ENCODE results near the gene ADARB2.
"Not testable (repeated sequence)": the region's sequence is repeated elsewhere in the genome, so short reads cannot be mapped to it uniquely, and the experiment has no call there.

Gene ADARB2

GRCh38 chr10:1414893-1415292 is 322.4 kb downstream of the ADARB2 start:
- no peak for DNase-seq

- DNase-seq = not testable (repeated sequence)
These were observed 323.0 kb downstream of the ADARB2 start for GRCh38 chr10:1414346-1414745.

DNA sequence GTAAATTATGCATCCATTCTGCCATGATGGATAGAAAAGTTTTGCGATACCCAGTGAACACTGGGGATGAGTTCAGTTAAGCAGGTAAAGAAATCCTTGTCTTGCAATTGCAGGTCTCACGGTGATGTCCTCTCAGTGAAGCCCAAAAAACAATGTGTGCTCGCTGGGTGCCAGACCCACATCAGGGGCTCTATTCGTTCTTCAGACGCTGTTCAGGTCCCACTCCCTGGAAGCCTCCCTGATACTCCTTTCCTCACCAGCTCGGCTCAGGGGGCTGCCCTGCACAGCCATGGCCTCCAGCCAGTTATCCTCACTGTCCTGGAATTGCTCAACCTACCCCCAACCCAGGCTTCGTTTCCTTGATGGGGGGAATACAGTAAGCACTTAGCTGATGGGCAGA is 323.5 kb downstream of the ADARB2 start:
- DNase-seq = no peak

DNA sequence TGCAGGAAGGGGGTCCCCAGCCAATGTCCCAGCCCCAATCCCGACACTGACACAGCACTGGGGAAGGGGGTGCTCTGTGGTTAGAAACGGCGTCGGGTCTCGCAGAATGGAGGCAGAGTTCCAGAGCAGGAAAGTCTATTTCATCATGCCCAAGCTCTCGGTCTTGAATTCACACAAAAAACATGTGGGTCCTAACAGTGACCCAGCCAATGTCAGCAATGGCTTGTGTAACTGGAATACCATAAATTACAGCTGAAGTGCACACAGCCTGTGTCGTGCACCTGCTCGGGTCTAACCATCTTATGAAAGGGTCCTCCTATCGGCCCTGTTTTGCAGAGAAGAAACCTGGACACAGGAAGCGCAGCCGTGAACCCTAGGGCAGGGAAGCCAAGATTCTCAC is 324.1 kb downstream of the ADARB2 start:
- DNase-seq = no peak

- DNase-seq = no peak
These were observed 324.7 kb downstream of the ADARB2 start for GRCh38 chr10:1412531-1413189.

DNA sequence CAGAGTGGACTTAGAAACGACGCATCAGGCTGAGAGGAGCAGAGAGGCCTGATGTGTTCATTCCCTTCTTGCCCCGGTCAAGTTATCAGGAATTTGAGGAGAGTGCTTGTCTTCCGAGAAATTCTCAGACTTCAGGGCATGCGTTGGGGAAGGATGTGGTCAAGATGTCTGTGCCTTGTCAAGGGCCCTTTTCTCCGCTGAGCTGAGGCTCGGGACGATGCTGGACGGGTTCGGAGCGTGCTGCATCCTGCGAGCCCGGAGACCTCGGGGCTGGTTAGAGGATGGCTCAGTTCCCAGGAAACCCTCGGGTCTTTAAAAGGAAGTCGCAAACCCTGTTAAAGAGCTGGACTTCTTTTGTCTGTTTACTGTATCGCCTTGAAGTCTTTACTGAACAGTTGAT is 325.4 kb downstream of the ADARB2 start:
- DNase-seq = no peak

GRCh38 chr10:1411451-1411850 is 325.9 kb downstream of the ADARB2 start:
- DNase-seq = no peak

- DNase-seq = no peak
These were observed 326.6 kb downstream of the ADARB2 start for GRCh38 chr10:1410469-1411395.

- no peak for DNase-seq
These were observed 327.3 kb downstream of the ADARB2 start for GRCh38 chr10:1410032-1410431.

GRCh38 chr10:1409392-1409791 is 327.9 kb downstream of the ADARB2 start:
- no peak for DNase-seq

DNA sequence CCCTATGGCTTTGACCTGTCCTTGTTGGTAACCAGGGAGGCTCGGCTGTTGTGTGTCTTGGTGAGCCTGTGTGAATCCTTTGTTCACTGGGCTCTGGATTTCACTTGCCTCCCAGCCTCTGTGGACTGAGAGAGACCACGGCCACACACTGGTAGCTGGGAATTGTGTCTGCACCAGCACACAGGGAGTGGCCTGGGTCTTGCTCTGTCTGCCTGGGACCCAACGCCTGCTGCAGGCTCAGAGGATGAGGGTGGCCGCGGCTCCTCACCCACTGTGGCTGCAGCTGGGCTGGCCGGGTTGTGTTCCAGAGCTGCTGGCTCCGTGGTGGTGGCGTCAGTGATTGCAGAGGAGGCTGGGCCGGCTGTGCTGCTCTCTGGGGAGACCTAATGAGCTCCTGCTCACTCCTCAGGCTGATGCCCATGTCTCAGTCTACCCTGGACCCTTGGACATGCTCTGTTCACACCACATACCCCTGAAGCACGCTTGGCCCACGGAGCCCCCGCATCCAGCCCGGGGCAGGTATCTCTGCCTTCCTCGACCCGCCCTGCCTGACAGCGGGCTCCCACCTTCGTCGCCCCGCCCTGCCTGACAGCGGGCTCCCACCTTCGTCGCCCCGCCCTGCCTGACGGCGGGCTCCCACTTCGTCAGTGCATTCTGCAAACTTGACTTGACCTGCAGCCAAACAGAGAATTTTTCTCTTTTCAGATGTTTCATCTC is 328.5 kb downstream of the ADARB2 start:
- DNase-seq = no peak

GRCh38 chr10:1406967-1407945 is 330.1 kb downstream of the ADARB2 start:
- no peak for DNase-seq

GRCh38 chr10:1406132-1406966 is 331.0 kb downstream of the ADARB2 start:
- no peak for DNase-seq

DNA sequence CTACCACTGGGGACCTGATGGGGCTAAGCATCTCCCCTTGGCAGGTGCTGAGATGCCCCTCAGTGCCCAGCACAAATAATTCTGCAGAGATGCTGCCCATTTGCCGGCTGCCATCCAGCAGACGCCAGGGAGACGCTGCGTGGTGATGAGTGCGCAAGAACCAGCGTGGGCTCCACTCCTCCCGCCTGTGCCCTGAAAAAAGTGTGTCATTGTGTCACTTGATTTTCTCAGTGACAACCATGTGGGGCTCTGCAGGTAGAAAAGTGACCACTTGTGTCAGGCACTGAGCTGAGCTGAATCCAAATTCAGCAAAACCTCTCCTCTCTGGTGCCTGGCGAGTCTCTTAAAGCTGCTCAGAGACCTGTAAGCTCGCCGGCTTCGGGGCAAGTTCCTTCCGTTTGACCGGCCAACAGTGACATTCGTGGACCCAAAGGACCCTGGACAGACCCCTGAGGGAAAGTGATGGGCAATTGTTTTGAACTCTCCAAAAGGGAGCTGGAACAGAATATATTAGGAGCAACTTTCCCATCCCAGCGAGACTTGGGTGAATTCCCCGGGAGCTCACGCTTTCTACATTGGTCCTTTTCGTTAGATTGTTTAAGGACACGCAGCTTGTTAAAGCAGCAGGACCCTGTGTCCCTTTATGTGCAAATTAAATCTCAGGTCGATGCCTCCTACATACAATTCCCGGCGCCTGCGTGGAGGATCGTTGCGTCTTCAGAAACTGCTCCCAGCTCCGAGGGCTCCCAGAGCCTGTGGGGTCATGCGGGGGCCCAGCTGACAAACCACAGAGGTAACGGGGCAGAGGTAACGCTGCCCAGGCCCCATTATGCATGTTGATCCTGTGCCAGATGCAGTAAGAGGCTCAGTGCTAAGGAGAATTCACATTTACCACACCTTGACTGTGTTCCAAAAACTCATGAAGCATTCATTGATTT is 332.7 kb downstream of the ADARB2 start:
- no peak for DNase-seq

DNA sequence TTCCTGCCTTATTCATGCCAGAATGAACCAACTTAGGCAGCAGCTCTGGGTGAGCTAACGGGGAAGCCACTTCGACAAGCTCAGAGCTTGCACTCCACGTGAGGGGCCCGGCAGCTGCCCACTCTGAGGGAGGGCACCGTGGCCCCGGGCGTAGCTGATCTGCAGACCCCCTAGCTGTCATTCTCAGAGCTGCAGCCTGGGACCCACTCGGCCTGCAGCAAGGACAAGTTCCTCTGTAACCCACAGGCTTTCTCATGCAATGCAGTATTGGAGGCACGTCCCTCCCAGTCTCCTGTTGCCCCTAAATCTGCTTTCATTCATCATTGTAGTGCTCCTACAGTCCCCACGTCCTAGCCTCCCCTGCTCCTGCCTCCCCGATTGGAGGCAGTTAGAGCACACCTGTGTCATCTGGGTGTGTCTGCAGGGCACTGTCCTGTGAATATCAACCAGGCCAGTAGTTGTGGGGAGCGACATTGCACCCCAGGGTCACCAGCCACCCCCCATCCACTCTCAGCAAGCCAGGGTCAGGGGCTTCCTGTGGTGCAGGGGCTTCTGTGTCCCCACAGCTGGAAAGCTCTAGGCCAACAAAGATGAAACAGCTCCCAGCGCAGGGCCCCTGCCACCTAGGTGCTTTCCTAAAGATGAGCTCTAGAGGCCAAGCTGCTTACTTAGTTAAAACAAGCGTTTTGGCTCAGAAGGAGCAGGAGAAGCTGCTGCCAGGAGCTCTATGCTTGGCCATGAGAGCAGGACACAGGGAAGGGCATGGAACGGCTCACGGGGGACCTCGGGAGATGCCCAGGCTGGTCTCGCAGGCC is 333.6 kb downstream of the ADARB2 start:
- no peak for DNase-seq

- DNase-seq = no peak
These were observed 334.4 kb downstream of the ADARB2 start for GRCh38 chr10:1402816-1403507.

DNA sequence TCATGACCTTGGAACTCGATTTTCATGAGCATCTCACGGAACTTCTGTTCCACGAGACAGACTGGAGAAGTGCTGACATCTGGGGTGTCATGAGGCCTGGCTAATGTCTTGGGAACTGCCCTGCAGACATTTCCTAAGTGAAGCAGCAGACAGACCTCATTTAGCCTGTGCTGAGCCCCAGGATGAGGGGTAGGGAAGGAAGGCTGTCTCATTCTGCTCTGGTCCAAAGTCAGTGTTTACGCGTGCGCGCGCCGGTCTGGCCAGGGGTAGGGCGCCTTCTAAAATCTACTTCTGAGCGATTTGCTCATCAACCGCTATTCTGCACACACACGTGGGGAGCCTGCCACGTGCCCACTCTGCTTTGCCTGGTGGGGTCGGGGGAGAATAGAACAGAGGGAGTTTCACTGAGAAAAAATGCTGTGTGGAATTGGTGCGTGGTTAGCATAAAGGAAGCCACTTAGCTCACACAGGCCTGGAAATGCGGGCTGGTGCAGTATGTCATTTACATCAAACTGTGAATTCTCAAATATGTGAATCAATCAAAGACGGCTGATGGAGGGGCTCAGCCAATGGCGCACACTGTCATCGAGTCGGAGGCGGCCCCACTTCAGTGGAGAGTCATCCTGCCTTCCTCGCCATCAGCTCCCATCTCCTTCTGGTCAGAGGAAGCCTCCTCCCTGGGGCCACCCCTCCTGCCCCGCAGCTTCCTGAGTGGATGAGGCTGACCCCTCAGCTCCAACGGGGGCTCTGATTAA is 335.1 kb downstream of the ADARB2 start:
- DNase-seq = no peak
